GM19043 (cell line): ENCODE data around the gene SLC16A6.
"Not testable (repeated sequence)": the region's sequence is repeated elsewhere in the genome, so short reads cannot be mapped to it uniquely, and the experiment has no call there.

Experiments used
- ATAC-seq: cut with Tn5 transposase; IDR thresholded peaks from one replicate; pipeline ENCODE4 v1.9.1; 2021; ENCODE audit warnings: low read depth; ENCODE audit not compliant: unreplicated experiment

Gene SLC16A6

GRCh38 chr17:68253426-68253825 lies 37.5 kb downstream of the SLC16A6 start:
- not testable (repeated sequence) for ATAC-seq

GRCh38 chr17:68249354-68249765 lies 41.6 kb downstream of the SLC16A6 start:
- no peak for ATAC-seq

GRCh38 chr17:68248891-68249290 lies 42.0 kb downstream of the SLC16A6 start:
- ATAC-seq: no peak

- no peak for ATAC-seq
Observed at GRCh38 chr17:68248199-68248825, 42.6 kb downstream of the SLC16A6 start.

- peak; percentile 82 for ATAC-seq
Observed at GRCh38 chr17:68247445-68248198, 43.3 kb downstream of the SLC16A6 start, which contains the start of gene AMZ2. AMZ2 (plus strand) TSS chr17:68248043; CDS start chr17:68250188, 2,145 bp downstream.

GRCh38 chr17:68246271-68247028 lies 44.5 kb downstream of the SLC16A6 start:
- no peak for ATAC-seq

- ATAC-seq: no peak
Observed at GRCh38 chr17:68239632-68240366, 51.1 kb downstream of the SLC16A6 start.

GRCh38 chr17:68238871-68239253 lies 52.1 kb downstream of the SLC16A6 start:
- ATAC-seq: no peak

- ATAC-seq: no peak
Observed at GRCh38 chr17:68238164-68238870, 52.6 kb downstream of the SLC16A6 start.

GRCh38 chr17:68237369-68238163 lies 53.4 kb downstream of the SLC16A6 start:
- ATAC-seq: peak; percentile 65

- not testable (repeated sequence) for ATAC-seq
Observed at GRCh38 chr17:68235336-68235791, 55.6 kb downstream of the SLC16A6 start.

- ATAC-seq: not testable (repeated sequence)
Observed at GRCh38 chr17:68234726-68235335, 56.1 kb downstream of the SLC16A6 start.

GRCh38 chr17:68232741-68233140 lies 58.2 kb downstream of the SLC16A6 start:
- not testable (repeated sequence) for ATAC-seq

- ATAC-seq: no peak
Observed at GRCh38 chr17:68231541-68231940, 59.4 kb downstream of the SLC16A6 start.

GRCh38 chr17:68231131-68231530 lies 59.8 kb downstream of the SLC16A6 start:
- not testable (repeated sequence) for ATAC-seq

GRCh38 chr17:68229619-68230018 lies 61.3 kb downstream of the SLC16A6 start:
- ATAC-seq: no peak

- ATAC-seq: no peak
Observed at GRCh38 chr17:68228817-68229570, 61.9 kb downstream of the SLC16A6 start.
